Measurements from ENCODE around the gene IFI27L2. TPM values are rescaled to one million over a fixed set of nuclear protein-coding genes. Genes with fewer than 3 reads are reported as not detected.

The IFI27L2 gene
- total RNA-seq, 1 experiment from 2014 or later: 28.6 TPM

- Histone ChIP-seq H4K8ac (replicated peaks; ENCODE audit: insufficient read length, low read depth, low read length) (no peak overlapping the region), H3K79me2 (ENCODE audit: insufficient read depth, low read length) (no peaks in the 10 kb centered on the region), H3K4me1 (ENCODE audit: insufficient read depth, low read length) (no peaks in the 10 kb centered on the region), H3K9me3 (ENCODE audit: control insufficient read depth, low read depth, low read length) (no peaks in the 10 kb centered on the region), H4K91ac (ENCODE audit: insufficient read length, low read depth, low read length) (no peak overlapping the region), H3K14ac (ENCODE audit: insufficient read depth, low read length) (no peak overlapping the region), H3K18ac (ENCODE audit: insufficient read length, low read depth, low read length) (no peak overlapping the region), H2BK120ac (ENCODE audit: low read depth, low read length, poor library complexity, severe bottlenecking) (no peak overlapping the region), H3K79me1 (ENCODE audit: insufficient read depth, low read depth, low read length, poor library complexity, severe bottlenecking) (no peaks in the 10 kb centered on the region), H2BK12ac (ENCODE audit: insufficient read length, low read depth, low read length) (no peak overlapping the region), H3K4ac (ENCODE audit: low read depth, low read length) (no peak overlapping the region), H2AFZ (ENCODE audit: low read length) (no peak overlapping the region), H3T11ph (ENCODE audit: low read length) (no peak overlapping the region), H3K27ac (ENCODE audit: insufficient read length, low read depth, low read length) (no peak overlapping the region), H3K23ac (ENCODE audit: insufficient read length, low read depth, low read length) (no peak overlapping the region), H3K9ac (ENCODE audit: extremely low read depth, insufficient read length, low read length) (no peak overlapping the region), H4K20me1 (ENCODE audit: control insufficient read depth, insufficient read depth, insufficient read length) (no peaks in the 10 kb centered on the region), H2BK5ac (ENCODE audit: insufficient read length, low read length) (no peak overlapping the region), H3K56ac (ENCODE audit: insufficient read length, low read depth, low read length) (no peak overlapping the region), H2BK20ac (ENCODE audit: low read depth, low read length, poor library complexity, severe bottlenecking) (no peak overlapping the region), H2AK5ac (ENCODE audit: insufficient read length, low read length) (no peak overlapping the region), H4K5ac (ENCODE audit: insufficient read length, low read depth, low read length) (no peak overlapping the region), H3K23me2 (ENCODE audit: insufficient read length, low read depth, low read length, poor library complexity, severe bottlenecking) (no peaks in the 10 kb centered on the region), H3K27me3 (ENCODE audit: insufficient read depth, low read length) (no peaks in the 10 kb centered on the region), H2BK15ac (ENCODE audit: low read depth, low read length) (no peak overlapping the region), H3K4me2 (ENCODE audit: insufficient read depth, insufficient read length, low read length) (no peak overlapping the region)
- TF ChIP-seq, protein P1, sequence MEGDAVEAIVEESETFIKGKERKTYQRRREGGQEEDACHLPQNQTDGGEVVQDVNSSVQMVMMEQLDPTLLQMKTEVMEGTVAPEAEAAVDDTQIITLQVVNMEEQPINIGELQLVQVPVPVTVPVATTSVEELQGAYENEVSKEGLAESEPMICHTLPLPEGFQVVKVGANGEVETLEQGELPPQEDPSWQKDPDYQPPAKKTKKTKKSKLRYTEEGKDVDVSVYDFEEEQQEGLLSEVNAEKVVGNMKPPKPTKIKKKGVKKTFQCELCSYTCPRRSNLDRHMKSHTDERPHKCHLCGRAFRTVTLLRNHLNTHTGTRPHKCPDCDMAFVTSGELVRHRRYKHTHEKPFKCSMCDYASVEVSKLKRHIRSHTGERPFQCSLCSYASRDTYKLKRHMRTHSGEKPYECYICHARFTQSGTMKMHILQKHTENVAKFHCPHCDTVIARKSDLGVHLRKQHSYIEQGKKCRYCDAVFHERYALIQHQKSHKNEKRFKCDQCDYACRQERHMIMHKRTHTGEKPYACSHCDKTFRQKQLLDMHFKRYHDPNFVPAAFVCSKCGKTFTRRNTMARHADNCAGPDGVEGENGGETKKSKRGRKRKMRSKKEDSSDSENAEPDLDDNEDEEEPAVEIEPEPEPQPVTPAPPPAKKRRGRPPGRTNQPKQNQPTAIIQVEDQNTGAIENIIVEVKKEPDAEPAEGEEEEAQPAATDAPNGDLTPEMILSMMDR (conservative IDR thresholded peaks at IDR 0.05): no peak
- H3K36me3 Mint-ChIP-seq (ENCODE audit: insufficient read depth in 1 of 3, low read depth in 3 of 3): no peaks in the 10 kb centered on the region
- H3K9me3 Mint-ChIP-seq: peaks cover 6 to 11% of the 10 kb centered on the region in 2 experiments; a peak in 2 of 5 replicates
- no peak overlapping the region for H3K27ac Mint-ChIP-seq
- H3K27me3 Mint-ChIP-seq (ENCODE audit: low read depth): peaks cover 39% of the 10 kb centered on the region
- no peaks in the 10 kb centered on the region for H3K4me1 Mint-ChIP-seq
- DNase-seq: no peak
- no peak overlapping the region for H3K4me3 Mint-ChIP-seq
Observed at GRCh38 chr14:94119071-94119470, 10.3 kb downstream of the IFI27L2 start.
